ENCODE results near the gene TBC1D22A.

Gene TBC1D22A

GRCh38 chr22:46792061-46792796 is 29.8 kb downstream of the TBC1D22A start:
- no peak for TF ChIP-seq CTCF (IDR thresholded peaks at IDR 0.05; ENCODE audit: low read depth, low read length)
- no peak overlapping the region for H3K4me3 ChIP-seq (ENCODE audit: low read depth, low read length)

- TF ChIP-seq CTCF (IDR thresholded peaks at IDR 0.05; ENCODE audit: low read depth, low read length), result no peak
- H3K4me3 ChIP-seq (ENCODE audit: low read depth, low read length), result no peak overlapping the region
These were observed 30.4 kb downstream of the TBC1D22A start for GRCh38 chr22:46792841-46793261.

GRCh38 chr22:46793497-46793896 is 31.0 kb downstream of the TBC1D22A start:
- no peak overlapping the region for H3K4me3 ChIP-seq (ENCODE audit: low read depth, low read length)
- TF ChIP-seq CTCF (IDR thresholded peaks at IDR 0.05; ENCODE audit: low read depth, low read length), result no peak

- H3K4me3 ChIP-seq (ENCODE audit: low read depth, low read length), result no peak overlapping the region
- no peak for TF ChIP-seq CTCF (IDR thresholded peaks at IDR 0.05; ENCODE audit: low read depth, low read length)
These were observed 31.6 kb downstream of the TBC1D22A start for GRCh38 chr22:46794067-46794466.

GRCh38 chr22:46794491-46794890 is 32.0 kb downstream of the TBC1D22A start:
- H3K4me3 ChIP-seq (ENCODE audit: low read depth, low read length), result no peak overlapping the region
- TF ChIP-seq CTCF (IDR thresholded peaks at IDR 0.05; ENCODE audit: low read depth, low read length), result no peak

- no peak overlapping the region for H3K4me3 ChIP-seq (ENCODE audit: low read depth, low read length)
- TF ChIP-seq CTCF (IDR thresholded peaks at IDR 0.05; ENCODE audit: low read depth, low read length), result no peak
These were observed 32.7 kb downstream of the TBC1D22A start for GRCh38 chr22:46795140-46795539.

GRCh38 chr22:46795845-46796565 is 33.6 kb downstream of the TBC1D22A start:
- TF ChIP-seq CTCF (IDR thresholded peaks at IDR 0.05; ENCODE audit: low read depth, low read length), result no peak
- H3K4me3 ChIP-seq (ENCODE audit: low read depth, low read length), result no peak overlapping the region

Measured in WI38 (cell line).